NCI-H460 (cell line): Measurements from ENCODE around the gene ATOH8. TPM values are rescaled to one million over a fixed set of nuclear protein-coding genes. Genes with fewer than 3 reads are reported as not detected.

ENCODE experiments used
- DNase-seq: peaks from one replicate; pipeline ENCODE4 v3.0.0-alpha.2; 2016; ENCODE audit warnings: low read depth; ENCODE audit errors: extremely low read depth
- total RNA-seq: library from RNA; depleted of rRNA; stranded (reverse); fragments of >200 nt; shearing (Covaris generic); gene quantifications from 2 replicates; pipeline ENCODE4 v1.2.3, GENCODE V29; 2014

Gene ATOH8
- total RNA-seq, 1 experiment from 2014 or later, result 0.89 TPM

DNA sequence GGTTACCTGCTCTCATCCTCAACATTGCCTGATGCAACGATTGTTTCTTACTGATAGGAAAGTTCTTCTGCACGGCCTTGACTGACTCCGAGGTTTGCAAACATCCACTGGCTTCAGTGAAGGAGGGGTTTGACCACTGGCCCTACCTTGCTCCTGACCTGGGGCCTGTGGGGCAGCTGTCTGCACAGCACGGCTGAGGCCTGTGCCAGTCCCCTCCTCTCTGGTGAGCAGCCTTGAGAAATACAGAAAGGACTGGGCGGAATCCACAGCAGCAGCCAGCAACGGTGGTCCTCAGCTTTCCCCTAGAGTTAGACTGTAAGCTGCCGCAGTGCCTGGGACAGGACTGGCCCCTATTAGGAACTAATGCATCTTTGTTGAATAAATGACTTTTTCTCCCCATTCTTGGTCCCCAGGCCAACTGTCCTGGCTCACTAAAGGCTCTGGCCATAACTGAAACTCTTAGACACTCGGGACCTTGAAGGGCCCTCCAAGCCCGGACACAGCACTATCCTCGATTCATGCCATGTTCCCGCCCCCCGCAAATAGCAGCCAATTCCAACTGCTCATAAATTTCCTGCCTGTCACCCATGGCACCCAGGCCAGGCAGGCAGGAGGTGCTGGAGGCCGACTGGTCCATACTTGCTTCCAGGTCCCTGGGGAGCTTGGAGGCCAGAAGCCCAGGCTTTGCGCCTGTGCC is 26.7 kb downstream of the ATOH8 start:
- DNase-seq, result no peak

DNA sequence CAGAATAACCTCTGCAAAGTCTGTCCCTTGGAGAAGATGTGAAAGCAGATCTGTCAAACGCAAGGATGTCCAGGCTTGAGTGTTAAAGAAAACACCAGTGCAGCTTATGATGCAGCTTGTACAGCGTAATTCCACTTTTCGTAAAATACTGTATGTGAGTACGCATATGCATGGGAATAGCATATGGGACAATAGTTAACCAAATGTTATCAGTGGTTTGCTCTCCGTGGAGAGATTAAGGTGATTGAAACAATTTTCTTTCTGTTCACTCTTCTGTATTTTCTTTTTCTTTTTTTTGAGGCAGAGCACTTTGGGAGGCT is 27.2 kb downstream of the ATOH8 start:
- DNase-seq, result no peak

DNA sequence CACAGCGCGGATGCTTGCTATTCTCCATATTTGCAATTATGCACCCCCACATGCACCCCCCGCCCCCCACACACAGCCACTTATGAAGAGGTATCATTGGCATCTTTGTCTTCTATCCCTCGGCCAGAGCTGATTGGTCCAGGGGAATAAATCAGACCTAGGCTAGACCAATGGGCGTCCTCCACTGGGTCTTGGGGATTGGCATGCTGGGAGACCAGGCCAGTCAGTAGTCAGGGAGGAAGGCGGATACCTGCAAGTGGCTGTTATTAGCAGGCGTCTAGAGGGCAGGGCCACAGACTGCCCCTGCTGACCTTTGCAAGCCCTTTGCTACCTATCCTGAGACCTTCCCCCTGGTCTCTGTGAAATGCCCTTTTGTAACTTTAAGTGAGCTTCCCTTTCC is 30.0 kb downstream of the ATOH8 start:
- no peak for DNase-seq

DNA sequence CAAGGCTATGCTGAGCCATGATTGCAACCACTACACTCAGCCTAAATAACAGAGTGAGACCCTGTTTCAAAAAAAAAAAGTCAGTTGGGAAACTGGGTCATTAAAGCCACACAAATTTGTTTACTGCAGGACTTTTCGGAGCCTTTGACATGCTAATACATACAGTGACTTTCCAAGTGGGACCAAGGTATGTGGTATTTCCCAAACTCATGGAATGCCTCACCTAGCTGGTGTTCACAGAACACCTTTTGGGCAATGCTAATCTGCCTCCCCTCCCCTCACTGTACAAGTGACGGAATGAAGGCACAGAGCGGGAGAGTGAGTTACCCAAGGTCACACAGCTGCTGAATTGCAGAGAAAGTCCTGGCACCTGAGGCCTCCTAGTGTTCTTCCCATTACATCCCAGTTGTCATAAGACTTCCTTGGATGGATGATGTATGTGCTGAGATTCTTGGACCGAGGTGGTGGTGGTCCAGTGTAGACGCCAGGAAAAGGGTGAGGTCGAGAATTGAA is 30.7 kb downstream of the ATOH8 start:
- DNase-seq, result no peak

DNA sequence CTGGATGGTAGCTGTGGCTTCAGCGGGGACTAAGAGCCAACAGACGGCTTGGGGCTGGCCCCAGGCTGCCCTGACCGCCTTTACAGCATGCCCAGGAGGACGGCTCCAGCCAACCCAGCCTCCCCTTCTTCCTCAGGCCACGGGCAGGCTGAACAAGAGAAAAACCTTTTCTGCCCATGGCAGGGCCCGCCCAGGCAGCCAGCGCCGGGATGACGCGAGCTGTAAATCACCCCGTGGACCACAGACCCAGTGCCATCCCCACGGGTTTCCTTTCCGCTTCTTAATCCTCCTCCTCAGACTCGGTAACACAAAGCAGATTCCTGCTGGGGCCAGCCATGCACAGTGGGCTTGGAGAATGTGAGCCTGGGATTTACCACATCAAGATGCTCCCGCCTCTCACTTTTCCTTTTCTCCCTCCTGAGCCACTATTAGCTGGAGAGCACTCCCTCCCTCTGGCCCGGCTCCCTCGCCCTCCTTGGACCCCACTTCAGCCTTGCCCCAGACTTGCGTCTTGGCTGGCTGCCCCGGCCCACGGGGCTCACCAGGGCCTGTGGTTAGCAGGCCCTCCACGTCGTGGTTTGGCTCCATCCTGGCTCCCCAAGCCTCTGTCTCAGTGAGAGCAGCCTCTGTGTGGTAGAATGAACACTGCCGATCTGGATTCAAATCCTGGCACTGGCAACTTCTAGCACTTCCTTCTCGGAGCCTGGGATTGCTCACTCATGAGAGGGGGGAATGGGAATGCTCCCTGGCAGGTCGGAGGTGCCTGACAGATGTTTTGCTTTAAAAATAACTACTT is 31.4 kb downstream of the ATOH8 start:
- no peak for DNase-seq

DNA sequence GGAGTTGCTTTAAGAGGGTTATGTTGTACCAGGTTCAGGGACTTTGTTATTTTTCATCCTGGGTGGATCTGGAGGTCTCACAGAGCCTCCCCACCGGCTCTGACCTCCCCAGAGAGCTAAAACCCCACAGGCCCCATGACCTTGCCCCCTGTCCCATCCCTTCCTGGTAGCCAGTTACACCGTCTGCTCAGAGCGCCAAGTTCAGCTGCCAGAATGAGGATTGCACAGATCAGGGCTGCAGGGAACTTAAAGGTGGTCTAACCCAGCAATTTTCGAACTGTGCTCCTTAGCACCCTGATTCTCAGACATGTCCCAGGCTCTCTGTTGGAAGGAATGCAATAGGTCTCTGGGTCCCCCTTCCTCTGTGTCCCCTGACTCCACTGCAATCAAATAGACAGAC is 32.1 kb downstream of the ATOH8 start:
- no peak for DNase-seq

DNA sequence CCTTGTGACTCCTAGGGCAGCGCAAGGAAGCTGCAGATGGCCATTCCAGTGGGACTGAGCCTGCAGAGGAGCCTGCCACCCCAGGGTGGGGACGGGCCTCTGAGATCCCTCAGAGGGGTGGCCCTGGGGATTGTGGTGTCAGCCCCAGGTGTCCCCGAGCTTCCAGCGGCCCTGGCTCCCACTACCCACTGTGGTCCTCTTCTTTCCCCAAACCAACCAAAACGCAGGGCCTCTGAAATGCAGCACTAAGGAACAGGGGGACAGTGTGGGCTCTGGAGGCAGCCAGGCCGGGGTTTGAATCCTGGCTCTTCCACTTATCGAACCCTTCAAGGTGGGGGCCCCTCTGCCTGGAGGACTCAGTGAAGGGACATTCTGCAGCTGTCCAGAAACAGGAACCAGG is 32.7 kb downstream of the ATOH8 start:
- DNase-seq, result no peak

DNA sequence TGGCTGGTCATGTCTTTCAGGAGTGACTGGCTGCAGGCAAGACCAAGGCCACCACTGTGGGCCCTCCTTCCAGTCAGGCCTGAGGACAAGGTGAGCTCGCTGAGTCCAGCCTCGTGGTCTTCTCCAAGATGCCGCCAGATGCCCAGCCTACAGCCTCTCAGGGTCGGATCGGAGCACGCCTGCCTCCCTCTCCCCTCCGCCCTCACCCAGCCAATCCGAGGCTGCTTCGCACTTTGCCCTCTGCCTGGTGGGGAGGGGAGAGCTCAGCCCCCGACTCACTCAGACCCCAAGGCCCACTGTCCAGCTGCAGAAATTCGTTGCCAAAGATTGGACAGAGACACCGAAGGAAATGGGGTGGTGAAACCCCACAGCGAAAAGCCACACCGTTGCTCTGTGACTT is 33.1 kb downstream of the ATOH8 start:
- DNase-seq, result no peak

DNA sequence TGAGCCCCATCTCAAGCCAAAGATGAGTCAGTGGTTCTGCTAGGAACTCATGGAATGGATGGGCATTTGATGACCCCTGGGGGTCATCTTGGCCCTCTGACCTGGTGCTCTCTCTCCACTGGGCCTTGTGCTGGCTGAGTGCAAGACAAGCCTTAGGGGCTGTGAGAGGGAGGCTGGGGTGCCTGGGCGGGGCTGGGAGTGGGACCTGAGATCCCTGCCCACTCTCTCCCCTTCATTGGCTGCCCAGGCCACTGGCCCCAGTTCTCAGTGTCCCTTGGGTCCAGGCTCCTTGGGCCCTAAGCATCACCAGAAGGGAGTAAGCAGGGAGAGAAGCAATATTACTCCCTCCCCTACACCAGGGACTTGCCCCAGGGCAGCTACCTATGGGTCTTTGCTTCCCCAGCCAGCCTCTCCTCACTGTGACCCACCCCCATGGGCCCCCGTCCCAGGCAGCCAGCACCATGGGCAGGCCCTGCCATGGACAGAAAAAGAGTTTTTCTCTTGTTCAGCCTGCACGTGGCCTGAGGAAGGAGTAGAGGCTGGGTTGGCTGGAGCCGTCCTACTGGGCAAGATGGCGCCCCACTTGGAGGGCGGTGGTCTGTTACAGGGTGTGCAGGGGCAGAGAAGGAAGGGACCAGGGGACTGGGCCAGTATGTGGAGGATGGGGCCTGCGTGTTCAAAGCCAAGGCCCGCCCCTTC is 33.6 kb downstream of the ATOH8 start:
- no peak for DNase-seq

DNA sequence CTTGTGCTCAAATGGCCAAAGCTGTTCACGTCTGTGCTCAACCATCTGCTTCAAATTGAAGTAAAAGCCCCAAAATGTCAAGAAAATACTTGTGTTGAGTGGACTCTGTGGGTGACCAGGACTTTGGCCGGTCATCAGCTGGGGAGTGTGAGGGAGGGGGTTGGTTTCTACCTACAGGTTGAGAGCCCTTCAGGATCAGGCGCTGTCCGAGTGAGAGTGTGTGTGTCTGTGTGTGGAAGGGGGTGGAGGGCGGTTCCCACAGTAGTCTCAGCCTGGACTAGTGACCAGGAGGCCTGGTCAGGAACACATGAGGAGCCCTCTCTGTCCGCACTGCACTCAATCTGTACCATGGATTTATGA is 34.2 kb downstream of the ATOH8 start:
- no peak for DNase-seq

DNA sequence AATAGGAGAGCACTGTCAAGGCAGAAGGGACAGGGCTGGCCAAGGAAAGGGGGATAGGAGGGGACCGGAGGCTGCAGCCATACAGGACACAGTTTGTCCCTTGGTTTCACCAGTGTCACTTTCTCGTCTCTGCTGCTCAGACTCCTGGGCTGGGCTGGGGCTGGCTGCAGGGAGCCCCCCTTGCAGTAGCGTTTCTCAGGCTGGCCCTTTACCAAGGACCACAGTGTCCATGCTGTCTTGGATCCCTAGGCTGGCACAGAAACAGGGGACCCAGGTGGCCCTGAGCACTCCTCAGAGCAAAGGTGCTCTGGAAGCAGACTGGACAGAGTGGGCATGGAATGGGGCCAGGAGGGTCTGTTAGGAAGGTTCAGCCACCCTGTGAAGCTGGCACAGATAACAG is 34.8 kb downstream of the ATOH8 start:
- no peak for DNase-seq

DNA sequence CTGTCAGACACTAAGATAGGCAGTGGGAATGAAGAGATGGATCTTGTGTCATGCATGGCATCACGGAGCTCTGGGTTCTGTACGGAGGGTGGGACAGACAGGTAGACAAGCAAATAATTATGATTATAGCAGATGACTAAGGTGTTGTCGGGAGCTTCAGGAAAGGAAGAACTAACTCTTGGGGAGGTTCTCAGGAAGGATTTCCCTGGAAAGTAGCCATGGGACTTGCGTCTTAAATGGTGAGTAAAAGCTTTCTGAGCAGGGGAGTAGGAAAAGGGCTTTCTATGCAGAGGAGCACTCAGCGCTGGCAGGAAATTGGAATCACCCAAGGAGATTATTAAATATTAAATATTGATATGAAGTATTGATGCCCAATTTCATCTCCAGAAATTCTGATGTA is 35.5 kb downstream of the ATOH8 start:
- DNase-seq, result no peak

DNA sequence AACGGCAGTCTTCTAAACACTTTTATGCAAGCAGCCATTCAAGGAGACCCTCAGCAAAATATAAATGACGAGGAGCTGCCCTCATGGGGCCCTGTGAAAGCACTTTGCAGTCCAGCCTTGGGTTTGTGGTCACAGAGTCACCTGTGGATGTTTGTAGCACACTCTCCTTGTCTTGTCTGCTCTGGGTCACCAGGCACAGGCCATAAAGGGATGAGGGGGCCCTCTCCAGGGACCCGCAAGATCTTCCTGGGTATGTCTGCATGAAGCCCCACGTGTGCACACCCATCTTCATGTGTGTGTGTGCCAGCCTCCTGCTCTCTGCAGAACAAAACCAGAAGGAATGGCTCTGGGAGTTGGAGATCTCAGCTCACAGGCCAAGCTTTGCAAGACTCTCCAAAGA is 36.2 kb downstream of the ATOH8 start:
- DNase-seq, result no peak

DNA sequence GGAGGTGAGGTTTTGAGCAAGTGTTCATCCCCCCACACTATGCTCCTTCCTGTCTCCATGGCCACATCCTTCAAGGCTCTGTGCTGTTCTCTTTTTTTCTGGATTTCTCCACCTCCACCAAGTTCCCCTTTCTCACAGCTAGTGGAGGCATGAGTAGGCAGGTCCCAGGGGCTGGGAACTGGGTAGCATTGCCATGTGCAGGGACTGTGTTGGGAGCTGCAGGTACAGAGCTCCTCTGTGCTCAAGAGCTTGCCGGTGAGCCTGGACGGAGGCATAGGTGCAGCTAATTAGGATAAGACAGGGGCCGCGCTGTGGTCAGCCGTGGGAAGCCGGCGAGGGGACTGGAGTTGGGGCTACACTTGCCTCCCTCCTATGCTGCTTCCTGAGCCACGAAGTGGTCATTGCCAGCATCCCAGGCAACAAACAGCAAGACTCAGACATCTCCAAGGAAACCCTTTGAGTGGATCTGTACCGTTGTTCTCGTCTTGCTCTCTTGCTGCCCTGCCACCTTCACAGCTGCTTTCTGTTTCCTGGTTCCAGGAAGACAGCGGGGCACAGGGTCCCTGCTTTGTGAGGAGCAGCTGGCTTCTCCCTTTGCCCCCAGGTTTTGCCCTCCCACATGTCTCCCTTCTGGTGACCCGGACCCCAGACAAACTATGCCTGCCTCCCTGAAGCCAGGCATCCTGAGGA is 36.9 kb downstream of the ATOH8 start:
- no peak for DNase-seq

DNA sequence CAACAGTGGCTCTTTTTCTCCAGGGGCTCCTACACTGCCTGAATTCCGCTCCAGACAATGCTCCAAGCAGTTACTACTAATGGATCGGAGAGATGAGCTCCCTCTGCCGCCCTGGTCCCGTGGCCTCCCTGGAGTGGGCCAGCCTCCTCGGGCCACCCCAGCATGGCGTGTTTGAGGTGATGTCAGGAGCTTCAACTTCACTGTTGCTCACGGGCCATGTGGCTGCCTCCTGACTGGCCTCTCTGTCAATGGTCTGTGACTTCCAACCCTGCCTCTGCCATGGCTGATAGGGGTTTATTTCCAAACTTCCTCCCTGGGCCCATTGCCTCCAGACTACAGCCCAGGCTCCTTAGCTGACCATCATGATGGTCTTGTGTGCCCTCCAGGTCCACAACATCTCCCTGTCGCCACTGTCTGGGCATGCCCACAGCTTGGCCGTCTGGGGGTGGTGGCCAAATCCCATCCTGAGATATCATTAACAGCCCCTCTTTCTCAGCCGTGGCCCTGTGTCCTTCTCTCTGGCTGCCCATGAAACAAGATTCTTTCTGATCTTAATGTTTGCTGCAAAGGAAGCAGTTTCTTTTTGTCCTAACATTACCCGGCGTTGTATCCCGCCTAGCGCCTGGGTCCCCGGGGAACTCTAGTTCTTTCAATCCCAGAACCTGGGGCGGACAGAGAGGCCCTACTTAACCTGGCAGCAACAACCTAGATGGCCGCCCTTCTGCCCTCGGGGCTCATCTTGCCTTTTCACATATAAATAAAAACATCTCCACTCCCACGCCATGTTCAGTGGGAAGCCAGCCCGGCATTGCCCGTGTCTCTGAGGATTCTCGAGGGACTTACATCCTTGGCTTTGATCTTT is 38.1 kb downstream of the ATOH8 start:
- peak; percentile 25 for DNase-seq

DNA sequence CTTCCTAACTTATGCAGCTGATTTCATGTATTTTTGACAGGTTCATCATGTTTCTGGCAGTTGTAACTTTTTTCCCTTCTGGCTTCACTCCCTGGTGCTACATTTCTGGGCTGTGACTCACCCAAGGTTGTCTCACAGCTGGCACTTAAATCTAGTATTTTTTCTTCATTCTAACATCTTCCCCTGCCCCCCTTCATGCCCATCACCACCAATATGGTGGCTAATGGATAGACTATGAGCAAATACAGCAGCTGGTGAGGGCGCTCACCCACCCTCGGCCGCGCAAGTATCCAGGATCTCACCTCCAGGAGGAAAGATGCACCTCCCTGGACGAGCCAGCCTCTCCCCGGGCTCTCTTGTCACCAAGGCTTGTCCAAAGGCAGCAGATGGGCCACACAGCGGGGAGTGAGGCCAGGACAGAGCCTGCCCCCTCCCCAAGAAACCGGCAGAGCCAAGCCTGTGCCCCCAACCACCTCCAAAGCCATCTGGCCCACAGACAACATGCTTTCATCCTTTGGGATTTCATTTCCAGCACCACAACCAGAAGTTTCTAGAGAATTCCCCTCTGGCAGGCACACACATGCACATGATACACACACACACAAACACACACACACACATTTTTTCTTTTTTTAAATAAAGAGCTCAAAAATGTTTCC is 39.1 kb downstream of the ATOH8 start:
- DNase-seq, result peak; percentile 65

DNA sequence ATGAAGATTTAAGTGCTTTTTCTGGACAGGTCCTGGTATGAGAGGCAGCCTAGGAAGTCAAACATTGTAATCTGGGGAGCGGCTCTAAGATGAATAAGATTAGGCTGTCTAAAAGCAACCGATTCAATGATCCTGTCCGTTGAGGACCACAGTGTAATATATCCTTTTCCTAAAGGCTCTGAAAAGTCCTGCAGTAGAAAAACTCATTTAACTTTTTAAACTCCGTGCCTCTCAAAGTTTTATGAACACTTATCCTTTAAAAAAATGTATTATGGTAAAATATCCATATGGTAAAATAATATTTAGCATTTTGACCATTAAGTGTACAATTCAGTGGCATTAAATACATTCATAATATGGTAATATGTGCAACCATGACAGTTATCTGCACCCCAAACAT is 39.8 kb downstream of the ATOH8 start:
- DNase-seq, result no peak

DNA sequence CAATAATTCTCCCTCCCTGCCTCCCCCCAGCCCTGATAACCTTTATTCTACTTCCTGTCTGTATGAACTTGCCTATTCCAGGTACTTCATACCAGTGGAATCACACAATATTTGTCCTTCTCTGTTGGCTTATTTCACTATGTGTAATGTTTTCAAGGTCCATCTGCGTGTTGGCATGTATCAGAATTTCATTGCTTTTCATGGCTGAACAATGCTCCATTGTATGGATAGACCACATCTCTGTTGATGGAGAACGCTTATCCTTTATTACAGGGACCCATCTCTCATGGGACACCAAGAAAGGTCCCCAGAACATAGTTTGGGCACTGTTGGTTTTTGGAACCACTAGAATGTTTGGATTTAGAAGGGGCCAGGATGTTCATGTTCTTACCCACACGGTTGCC is 40.2 kb downstream of the ATOH8 start:
- no peak for DNase-seq

DNA sequence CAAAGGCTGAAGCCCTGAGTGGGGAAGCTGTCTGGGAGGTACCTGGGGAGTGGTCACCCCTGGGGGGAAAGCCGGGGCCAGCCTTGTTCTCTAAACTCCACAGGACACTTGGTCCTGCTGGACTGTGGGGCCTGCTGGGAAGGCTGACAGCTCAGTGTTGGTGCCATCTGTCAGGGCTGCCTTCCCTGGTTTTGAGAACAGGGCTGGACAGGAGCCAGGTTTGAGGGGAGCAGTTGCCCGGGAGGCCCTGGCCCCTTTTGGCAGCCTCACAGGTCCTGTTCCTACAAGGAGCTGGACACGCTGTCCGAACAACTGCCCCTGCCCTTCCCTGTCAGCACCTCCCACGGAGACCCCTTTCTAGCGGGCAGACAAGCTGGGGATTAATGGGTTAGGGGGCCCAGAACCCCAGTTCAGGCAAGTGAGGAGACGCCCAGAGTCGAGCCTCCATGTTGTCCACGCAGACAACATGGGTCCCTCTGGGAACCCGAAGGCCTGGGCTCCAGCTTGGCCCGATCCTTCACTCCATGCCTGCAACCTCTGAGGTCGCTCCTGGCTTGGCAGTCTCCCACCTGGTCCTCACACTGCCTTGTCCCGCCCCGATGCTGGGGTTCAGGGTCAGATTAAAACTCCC is 40.8 kb downstream of the ATOH8 start:
- DNase-seq, result no peak
